Astrocyte of the spinal cord (primary cell): ENCODE results near the gene ZNF266.
A peak's percentile ranks its signal among the peaks of the same experiment; 100 is the strongest.

Experiments
- DNase-seq: peaks from one replicate; pipeline ENCODE4 v3.0.0; 2011; ENCODE audit warnings: low read depth, low spot score
- H3K4me3 ChIP-seq: 2 replicates; pipeline ENCODE4 v1.5.1; 2011; ENCODE audit warnings: low read depth, mild to moderate bottlenecking, low read length, moderate library complexity
- CTCF ChIP-seq: IDR thresholded peaks from 2 replicates; pipeline ENCODE4 v1.5.1; 2012; ENCODE audit warnings: low read depth, mild to moderate bottlenecking, low read length, inconsistent platforms
- in situ Hi-C: cut with HindIII; loops from 2 replicates; pipeline ENCODE4 v1.10.0; 2017; ENCODE audit warnings: low sequenced_read_pairs

ZNF266 gene

GRCh38 chr19:9453953-9454352 lies 18.6 kb upstream of the ZNF266 start:
- in situ Hi-C loops = no loop called here
- no peak overlapping the region for H3K4me3 ChIP-seq
- TF ChIP-seq CTCF = no peak
- no peak for DNase-seq

- no peak overlapping the region for H3K4me3 ChIP-seq
- in situ Hi-C loops = no loop called here
- no peak for DNase-seq
- no peak for TF ChIP-seq CTCF
Observed at GRCh38 chr19:9445037-9445436, 9.7 kb upstream of the ZNF266 start.

GRCh38 chr19:9436358-9436757 lies 985 bp upstream of the ZNF266 start:
- in situ Hi-C loops = no loop called here
- H3K4me3 ChIP-seq = no peak overlapping the region
- TF ChIP-seq CTCF = no peak

GRCh38 chr19:9431475-9431874 lies 3.9 kb downstream of the ZNF266 start:
- in situ Hi-C loops = no loop called here
- H3K4me3 ChIP-seq = no peak overlapping the region
- peak; percentile 54 for TF ChIP-seq CTCF
- peak; percentile 13 for DNase-seq

More at GRCh38 chr19:9436358-9436757, 985 bp upstream of the ZNF266 start:
- DNase-seq = no peak

GRCh38 chr19:9430444-9430843 lies 4.9 kb downstream of the ZNF266 start:
- DNase-seq = no peak
- no peak for TF ChIP-seq CTCF
- in situ Hi-C loops = no loop called here

GRCh38 chr19:9427941-9428340 lies 7.4 kb downstream of the ZNF266 start:
- in situ Hi-C loops = no loop called here
- no peak for TF ChIP-seq CTCF
- no peak for DNase-seq
- H3K4me3 ChIP-seq = no peak overlapping the region

More at GRCh38 chr19:9430444-9430843, 4.9 kb downstream of the ZNF266 start:
- no peak overlapping the region for H3K4me3 ChIP-seq
